Activated naive CD4-positive, alpha-beta T cell treated with anti-CD3 and anti-CD28 coated beads, Interleukin-2, amount 50 U/mL, for 24 hours (primary cell): ENCODE data around the gene FKBP15.
"Not testable (repeated sequence)": the region's sequence is repeated elsewhere in the genome, so short reads cannot be mapped to it uniquely, and the experiment has no call there.

Experiments used
- H3K27ac Mint-ChIP-seq: one replicate; pipeline ENCODE4 v1.8.0; 2021; ENCODE audit warnings: mild to moderate bottlenecking, mixed read lengths
- H3K27me3 Mint-ChIP-seq: one replicate; pipeline ENCODE4 v1.8.0; 2021; ENCODE audit warnings: mixed read lengths
- H3K36me3 Mint-ChIP-seq: one replicate; pipeline ENCODE4 v1.8.0; 2021; ENCODE audit warnings: mixed read lengths
- H3K4me1 Mint-ChIP-seq: one replicate; pipeline ENCODE4 v1.8.0; 2021; ENCODE audit warnings: mixed read lengths
- H3K4me3 Mint-ChIP-seq: one replicate; pipeline ENCODE4 v1.8.0; 2021; ENCODE audit warnings: mild to moderate bottlenecking, mixed read lengths
- H3K9me3 Mint-ChIP-seq: one replicate; pipeline ENCODE4 v1.8.0; 2021; ENCODE audit warnings: mixed read lengths

The FKBP15 gene

DNA sequence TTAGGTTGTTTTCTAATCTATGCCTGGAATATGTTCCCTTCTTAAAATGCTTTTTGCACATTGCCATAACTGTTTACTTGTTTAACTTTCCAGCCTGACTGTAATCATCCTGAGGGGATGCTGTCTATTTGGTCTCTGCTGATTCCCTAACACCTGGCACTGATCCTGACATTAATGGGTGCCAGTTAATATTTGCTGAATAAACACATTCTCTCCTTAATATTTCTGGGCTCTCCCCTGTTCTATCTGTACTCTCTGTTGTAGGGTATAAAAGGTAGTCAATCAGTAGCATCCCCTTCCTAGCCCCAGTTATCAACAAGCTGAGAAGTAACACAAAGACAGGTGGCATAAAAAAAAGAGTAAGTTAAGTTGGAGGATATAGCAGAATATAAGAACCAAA, 91.6 kb downstream of the FKBP15 start:
- no peak overlapping the region for H3K27ac Mint-ChIP-seq
- no peak overlapping the region for H3K4me3 Mint-ChIP-seq
- no peaks in the 10 kb centered on the region for H3K4me1 Mint-ChIP-seq
- no peaks in the 10 kb centered on the region for H3K9me3 Mint-ChIP-seq
- H3K36me3 Mint-ChIP-seq, result no peaks in the 10 kb centered on the region
- peaks cover 19% of the 10 kb centered on the region for H3K27me3 Mint-ChIP-seq

DNA sequence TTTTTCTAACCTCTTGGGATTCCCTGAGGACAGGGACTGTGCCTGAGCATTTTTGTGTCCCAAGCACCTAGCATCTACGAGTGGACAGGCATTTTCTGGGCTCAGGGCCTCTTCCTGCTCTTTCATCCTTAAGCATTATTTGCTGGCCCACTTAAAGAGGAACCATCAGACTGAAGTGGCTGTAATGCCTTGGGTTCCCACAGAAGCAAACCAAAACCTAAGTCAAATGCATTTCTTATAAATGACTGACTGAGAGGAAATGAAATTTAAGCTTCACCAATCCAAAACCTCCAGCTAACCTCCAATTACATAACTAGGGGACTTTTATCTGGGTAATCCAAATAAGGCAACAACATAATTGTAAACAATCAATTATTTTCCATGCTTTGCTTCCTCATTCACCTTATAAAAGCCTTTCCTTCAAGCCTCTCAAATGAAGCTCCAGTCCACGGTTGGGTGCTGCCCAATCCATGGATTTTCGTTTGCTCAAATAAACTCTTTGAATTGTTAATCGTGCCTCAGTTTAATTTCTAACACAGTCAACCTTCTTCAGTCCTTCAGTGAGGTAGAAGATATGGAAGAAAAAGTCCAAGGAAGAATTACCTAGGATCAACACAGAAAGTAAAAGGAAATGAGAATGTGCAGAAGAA, 95.6 kb downstream of the FKBP15 start:
- Mint-ChIP-seq H3K4me3 (no peak overlapping the region), H3K36me3 (no peaks in the 10 kb centered on the region), H3K9me3 (no peaks in the 10 kb centered on the region), H3K4me1 (no peaks in the 10 kb centered on the region), H3K27ac (no peak overlapping the region), H3K27me3 (peaks cover 17% of the 10 kb centered on the region)

DNA sequence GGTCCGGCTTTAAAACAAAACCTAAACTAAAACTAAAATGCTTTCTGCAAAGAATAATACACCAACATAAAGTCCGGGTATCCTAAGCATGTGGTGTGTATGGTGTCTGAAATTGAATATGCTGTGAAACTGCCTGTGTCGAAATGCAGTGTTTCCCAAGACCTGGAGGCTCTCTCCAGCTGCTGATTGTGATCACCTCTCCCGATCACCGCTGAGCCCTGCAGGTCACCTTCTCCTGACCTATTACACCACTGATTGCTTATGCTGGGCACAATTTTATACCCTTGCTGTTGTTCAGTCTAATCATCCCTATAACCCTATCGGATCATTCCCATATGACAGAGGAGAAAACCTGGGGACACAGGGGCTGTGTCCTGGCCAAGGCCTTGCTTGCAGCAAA, 102.2 kb downstream of the FKBP15 start:
- not testable (repeated sequence) for H3K9me3 Mint-ChIP-seq, H3K4me1 Mint-ChIP-seq, H3K4me3 Mint-ChIP-seq, H3K36me3 Mint-ChIP-seq, H3K27me3 Mint-ChIP-seq, H3K27ac Mint-ChIP-seq
